Right cardiac atrium (tissue), 5 donors: ENCODE results near the gene NENF. TPM values are rescaled to one million over a fixed set of nuclear protein-coding genes. Genes with fewer than 3 reads are reported as not detected.

Source experiments
- ATAC-seq, 2 donors: fragments of 200-7000 bp; cut with Tn5 transposase; one replicate each; pipeline versions ENCODE4 v1.8.0 to v1.9.1; 2020; ENCODE audit warnings: moderate library complexity in 2 of 2, mild to moderate bottlenecking in 1 of 2
- DNase-seq, 3 donors: peaks; one replicate each; pipeline ENCODE4 v3.0.0-alpha.2; 2020
- H3K27ac ChIP-seq: one replicate; pipeline ENCODE4 v1.5.1; 2013; ENCODE audit warnings: mild to moderate bottlenecking, low read length, control low read depth, moderate library complexity
- H3K27me3 ChIP-seq: one replicate; pipeline ENCODE4 v1.6.1; 2013; ENCODE audit not compliant: control insufficient read depth, insufficient read depth
- H3K4me1 ChIP-seq: one replicate; pipeline ENCODE4 v1.6.1; 2013; ENCODE audit warnings: low read length; ENCODE audit not compliant: control insufficient read depth, insufficient read depth
- H3K4me3 ChIP-seq: one replicate; pipeline ENCODE4 v1.5.1; 2013; ENCODE audit warnings: low read length, control low read depth
- H3K9me3 ChIP-seq: one replicate; pipeline ENCODE4 v1.6.1; 2013; ENCODE audit warnings: low read length; ENCODE audit not compliant: control insufficient read depth
- WGBS: extraction: QIAGEN DNeasy Blood & Tissue Kit; methylation state at CpG from one replicate; pipeline ENCODE4 v1.1.7; 2013; 5-methylcytosine and 5-hydroxymethylcytosine counted together
- intact Hi-C, 4 donors: fragments of 100-400 bp; cut with DNase I; formaldehyde crosslinking; loops; one replicate each; pipeline versions ENCODE4 v1.11.0 to v1.14.0; 2022 to 2023
- polyA plus RNA-seq: library from polyadenylated mRNA; stranded (reverse); fragments of 200-250 nt; gene quantifications from one replicate; pipeline ENCODE4 v1.2.3, GENCODE V29; 2013
- total RNA-seq, 4 donors: library from RNA; stranded (reverse); fragmentation: NEBNext Ultra II Directional; extraction: Animal tissue kit (Norgen Biotek cat#: 25700); gene quantifications; one replicate each; pipeline ENCODE4 v1.2.1, GENCODE V29; 2021
- donor health status: healthy with polysubstance abuse.
- donor health status: DM: no; HTN: yes; CAD: no.
- donor health status: DM: no; HTN: no; CAD: no.
- donor health status: DM: no; HTN: yes; CAD: no; lungs with severe emphysema.
- donor health status: DM: yes; HTN: yes; CAD: no.

The NENF gene
- total and polyA plus RNA-seq, 5 donors = 99.4 to 121 (median 107) TPM

DNA sequence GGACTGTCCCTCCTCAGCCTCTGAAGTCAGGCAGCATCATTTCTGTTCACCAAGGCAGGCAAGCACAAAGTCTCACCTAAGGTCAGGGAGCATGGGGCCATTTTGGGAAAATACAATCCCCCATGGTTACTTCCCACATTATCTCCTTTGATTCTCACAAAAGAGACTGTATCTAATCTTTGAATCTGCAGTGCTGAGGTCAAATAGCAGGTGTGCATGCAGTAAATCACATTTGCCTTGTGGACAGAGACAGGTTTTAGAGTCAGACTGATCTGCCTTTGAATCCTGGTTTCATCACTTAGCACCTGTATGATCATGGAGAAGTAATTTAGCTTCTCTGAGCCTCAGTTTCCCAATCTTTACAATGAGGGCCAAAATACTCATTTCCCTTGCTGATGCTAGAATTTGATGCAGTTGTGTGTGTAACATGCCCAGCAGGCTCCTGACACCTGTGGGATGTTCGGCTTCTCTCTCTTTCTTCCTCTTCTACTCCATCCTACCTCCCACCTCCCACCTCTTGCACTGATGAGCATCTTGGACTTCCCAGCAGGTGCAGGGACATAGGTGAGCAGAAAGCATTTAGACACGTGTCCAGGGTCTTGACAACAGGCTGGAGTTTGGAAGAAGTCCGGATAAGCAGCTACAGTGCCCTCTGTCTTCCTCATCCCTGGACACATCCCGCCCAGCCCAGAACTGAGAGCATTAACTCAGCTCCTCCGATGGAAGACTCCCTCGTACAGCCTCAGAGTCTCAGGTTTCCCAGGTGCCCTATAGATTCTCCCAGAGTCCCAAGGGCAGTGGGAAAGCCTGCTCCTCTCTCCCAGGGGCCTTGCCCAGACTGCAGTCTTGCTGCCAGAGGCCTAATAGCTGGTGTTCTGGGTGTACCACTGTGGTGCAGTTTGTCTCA is 18.9 kb downstream of the NENF start:
- Histone ChIP-seq H3K27ac (no peak overlapping the region), H3K9me3 (no peaks in the 10 kb centered on the region), H3K4me1 (peaks cover 3% of the 10 kb centered on the region), H3K27me3 (no peaks in the 10 kb centered on the region), H3K4me3 (no peak overlapping the region)
- 89% methylated on average over 6 of the region's 6 CpGs for WGBS
- DNase-seq (no peak), ATAC-seq (no peak)
- intact Hi-C loops = loop anchor here in 3 of 4 donors (10.0 kb wide), 4 partner anchors 77 to 757 kb away; no protein-coding TSS in a partner anchor

- Histone ChIP-seq H3K9me3 (no peaks in the 10 kb centered on the region), H3K4me1 (peaks cover 3% of the 10 kb centered on the region), H3K27me3 (no peaks in the 10 kb centered on the region), H3K27ac (no peak overlapping the region), H3K4me3 (no peak overlapping the region)
- intact Hi-C loops = loop anchor here in 3 of 4 donors (10.0 kb wide), 4 partner anchors 78 to 758 kb away; no protein-coding TSS in a partner anchor
- peak; percentile 71 to 89 (median 84) for DNase-seq
- peak; percentile 75 to 76 for ATAC-seq
- WGBS = 36% methylated on average over 15 of the region's 15 CpGs
These were observed 19.8 kb downstream of the NENF start for GRCh38 chr1:212452323-212453155.

DNA sequence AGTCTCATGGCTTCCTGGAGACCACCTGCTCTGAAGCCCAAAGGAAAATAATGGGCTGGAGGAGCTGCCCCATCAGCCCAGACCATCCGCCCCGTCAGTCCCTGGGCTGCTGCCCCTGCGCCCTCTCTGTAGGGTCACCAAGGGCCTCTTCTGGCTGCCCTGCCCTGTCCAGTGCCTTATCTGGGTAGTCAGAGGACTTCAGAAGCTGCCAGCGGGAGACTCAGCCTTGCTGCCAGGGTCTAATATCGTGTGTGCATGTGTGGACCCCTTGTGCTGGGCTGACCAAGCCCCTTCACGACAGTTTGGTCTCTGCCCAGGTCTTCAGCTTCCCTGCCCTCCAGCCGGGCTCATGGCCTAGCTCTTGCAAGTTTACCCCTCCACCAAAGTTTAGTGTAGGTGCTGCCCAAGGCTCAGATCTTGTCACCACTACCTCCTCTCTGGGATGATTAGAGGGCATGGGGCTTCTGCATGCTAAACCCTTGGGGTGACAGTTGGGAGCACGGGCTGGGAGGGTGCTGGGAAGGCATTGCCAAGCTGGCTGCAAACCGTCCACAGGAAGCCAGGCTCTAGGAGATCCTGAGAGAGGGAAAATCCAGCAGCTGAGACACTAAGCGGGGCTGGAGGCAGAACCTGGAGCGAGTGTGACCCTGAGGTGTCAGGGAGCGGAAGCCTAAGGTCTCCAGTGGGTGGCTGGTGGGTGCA is 20.6 kb downstream of the NENF start:
- no peaks in the 10 kb centered on the region for H3K9me3 ChIP-seq
- ATAC-seq = peak; percentile 42 to 44
- H3K27ac ChIP-seq = peak overlapping the region; percentile 2

DNA sequence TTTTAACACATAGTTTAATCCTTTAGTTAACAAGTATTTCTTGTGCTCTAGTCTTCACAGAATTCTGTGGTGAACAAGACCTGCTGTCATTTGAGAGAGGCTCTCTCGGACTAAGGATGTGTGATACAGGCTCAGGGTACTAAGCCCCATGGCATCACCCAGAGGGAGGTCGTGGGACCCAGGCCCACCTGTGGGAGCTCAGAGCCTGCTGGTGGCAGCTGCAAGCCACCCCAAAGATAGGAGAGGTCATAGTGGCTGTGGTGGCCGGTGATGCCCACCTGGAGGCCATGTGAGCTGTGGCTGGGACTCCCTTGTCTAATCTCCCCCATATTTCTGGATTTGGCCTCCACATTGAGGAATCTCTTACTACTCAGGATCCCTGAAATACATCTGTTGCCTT is 22.0 kb downstream of the NENF start:
- Histone ChIP-seq H3K9me3 (no peaks in the 10 kb centered on the region), H3K27ac (no peak overlapping the region), H3K4me3 (no peak overlapping the region), H3K27me3 (no peaks in the 10 kb centered on the region), H3K4me1 (peaks cover 3% of the 10 kb centered on the region)
- DNase-seq = no peak
- 97% methylated on average over 3 of the region's 3 CpGs for WGBS
- intact Hi-C loops = loop anchor here (2.0 to 10.0 kb wide), 6 partner anchors 80 to 760 kb away; no protein-coding TSS in a partner anchor
- ATAC-seq = no peak

More for the DNA sequence above, 20.6 kb downstream of the NENF start:
- H3K27me3 ChIP-seq = no peaks in the 10 kb centered on the region
- no peak overlapping the region for H3K4me3 ChIP-seq
- peaks cover 3% of the 10 kb centered on the region for H3K4me1 ChIP-seq
- no peak for DNase-seq
- 49% methylated on average over 12 of the region's 12 CpGs for WGBS
- intact Hi-C loops = loop anchor here in 3 of 4 donors (10.0 kb wide), 4 partner anchors 79 to 759 kb away; no protein-coding TSS in a partner anchor

GRCh38 chr1:212455401-212455800 is 22.7 kb downstream of the NENF start:
- no peaks in the 10 kb centered on the region for H3K9me3 ChIP-seq
- intact Hi-C loops = loop anchor here (2.0 to 10.0 kb wide), 6 partner anchors 81 to 761 kb away; no protein-coding TSS in a partner anchor
- no peaks in the 10 kb centered on the region for H3K27me3 ChIP-seq
- 81% methylated on average over 2 of the region's 2 CpGs for WGBS
- DNase-seq (no peak), ATAC-seq (no peak)
- peaks cover 3% of the 10 kb centered on the region for H3K4me1 ChIP-seq
- H3K27ac ChIP-seq = no peak overlapping the region
- no peak overlapping the region for H3K4me3 ChIP-seq

DNA sequence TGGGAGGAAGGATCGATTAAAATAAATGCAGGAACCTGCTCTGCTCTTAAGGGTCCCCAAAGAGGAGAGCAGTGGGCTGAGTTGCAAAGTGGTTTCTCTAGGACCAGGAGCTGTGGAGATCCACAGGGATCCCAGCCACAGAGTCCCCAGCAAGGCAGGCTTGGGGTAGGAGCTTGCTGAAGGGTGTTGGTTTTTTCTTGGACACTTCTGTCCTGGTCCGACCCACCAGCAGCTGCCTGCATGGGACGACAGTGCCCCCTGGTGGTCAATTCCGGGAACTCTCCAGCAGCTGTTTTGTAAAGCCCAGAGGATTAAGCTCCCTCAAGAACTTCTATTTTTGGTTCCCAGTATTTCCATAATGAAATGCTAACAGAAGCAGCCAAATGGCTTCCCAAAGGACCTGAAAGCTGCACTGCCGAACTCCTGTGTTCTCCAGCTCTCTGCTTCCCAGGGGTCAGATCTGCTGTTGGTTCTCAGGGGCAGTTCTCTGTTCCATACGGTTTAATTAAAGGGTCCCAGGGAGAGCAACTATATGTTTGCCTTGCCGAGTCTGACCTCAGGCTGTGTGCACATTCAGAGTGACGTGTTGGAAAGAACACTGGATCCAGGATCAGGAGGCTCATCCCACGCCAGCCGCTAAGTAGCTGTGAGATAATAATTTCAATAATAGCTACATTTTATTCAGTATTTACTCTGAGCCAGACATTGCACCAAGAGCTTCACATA is 23.2 kb downstream of the NENF start:
- intact Hi-C loops = loop anchor here (2.0 to 10.0 kb wide), 6 partner anchors 81 to 761 kb away; no protein-coding TSS in a partner anchor
- WGBS = 23% methylated on average over 10 of the region's 10 CpGs
- H3K27me3 ChIP-seq = no peaks in the 10 kb centered on the region
- H3K4me3 ChIP-seq = no peak overlapping the region
- no peaks in the 10 kb centered on the region for H3K9me3 ChIP-seq
- peak; percentile 82 to 94 (median 94) for DNase-seq
- peak; percentile 75 to 78 for ATAC-seq
- H3K4me1 ChIP-seq = peaks cover 3% of the 10 kb centered on the region
- peak overlapping the region; percentile 69 for H3K27ac ChIP-seq

- Histone ChIP-seq H3K27ac (no peak overlapping the region), H3K4me3 (no peak overlapping the region), H3K9me3 (no peaks in the 10 kb centered on the region), H3K27me3 (no peaks in the 10 kb centered on the region), H3K4me1 (peaks cover 3% of the 10 kb centered on the region)
- ATAC-seq (no peak), DNase-seq (no peak)
- intact Hi-C loops = loop anchor here (2.0 to 10.0 kb wide), 6 partner anchors 83 to 763 kb away; no protein-coding TSS in a partner anchor
- WGBS = 55% methylated on average over 8 of the region's 8 CpGs
These were observed 25.1 kb downstream of the NENF start for GRCh38 chr1:212457740-212458338.

- DNase-seq (no peak), ATAC-seq (no peak)
- H3K27me3 ChIP-seq = no peaks in the 10 kb centered on the region
- intact Hi-C loops = loop anchor here (5.0 to 10.0 kb wide), 5 partner anchors 84 to 764 kb away; no protein-coding TSS in a partner anchor
- H3K9me3 ChIP-seq = no peaks in the 10 kb centered on the region
- 43% methylated on average over 1 of the region's 1 CpG for WGBS
- H3K4me3 ChIP-seq = no peak overlapping the region
- no peak overlapping the region for H3K27ac ChIP-seq
- no peaks in the 10 kb centered on the region for H3K4me1 ChIP-seq
These were observed 26.1 kb downstream of the NENF start for GRCh38 chr1:212458817-212459216.

- no peak for ATAC-seq
- intact Hi-C loops = loop anchor here (5.0 to 10.0 kb wide), 6 partner anchors 85 to 765 kb away; no protein-coding TSS in a partner anchor
These were observed 26.9 kb downstream of the NENF start for GRCh38 chr1:212459656-212460055.

More at GRCh38 chr1:212459656-212460055, 26.9 kb downstream of the NENF start:
- DNase-seq = no peak
- 86% methylated on average over 5 of the region's 5 CpGs for WGBS
- no peaks in the 10 kb centered on the region for H3K4me1 ChIP-seq
- no peak overlapping the region for H3K4me3 ChIP-seq
- H3K27me3 ChIP-seq = no peaks in the 10 kb centered on the region
- H3K27ac ChIP-seq = no peak overlapping the region
- no peaks in the 10 kb centered on the region for H3K9me3 ChIP-seq
